Naive thymus-derived CD4-positive, alpha-beta T cell (primary cell): ENCODE results near the gene SMARCC2. TPM values are rescaled to one million over a fixed set of nuclear protein-coding genes. Genes with fewer than 3 reads are reported as not detected.

ENCODE experiments used
- ATAC-seq: fragments of 150-1000 bp; cut with Tn5 transposase; 2 replicates; pipeline ENCODE4 v1.10.0; 2021; ENCODE audit warnings: mild to moderate bottlenecking, moderate library complexity
- CTCF ChIA-PET: fragments of 350-600 bp; sonication (Branson Sonifier 250); formaldehyde crosslinking; loops from one replicate; lab custom pipeline; 2021; ENCODE audit warnings: antibody characterized with exemption; lab: Charles Lee
- POLR2A ChIA-PET: fragments of 350-600 bp; sonication (Branson Sonifier 250); formaldehyde crosslinking; loops from one replicate; lab custom pipeline; 2021; ENCODE audit warnings: antibody characterized with exemption, inconsistent platforms; lab: Charles Lee
- DNase-seq, 9 donors: peaks; one replicate each; pipeline versions ENCODE4 v3.0.0 to v3.0.0-alpha.2; 2020 to 2022; ENCODE audit warnings: mixed read lengths in 1 of 9
- H3K27ac ChIP-seq: one replicate; pipeline ENCODE4 v1.7.0; 2013; ENCODE audit warnings: mild to moderate bottlenecking, low read depth, low read length, moderate library complexity
- H3K27me3 ChIP-seq, 2 donors: one replicate each; pipeline ENCODE4 v1.7.0; 2013; ENCODE audit warnings: low read length in 2 of 2, mild to moderate bottlenecking in 2 of 2, moderate library complexity in 2 of 2; ENCODE audit not compliant: control insufficient read depth in 2 of 2, insufficient read depth in 2 of 2
- H3K36me3 ChIP-seq, 3 experiments: 1 replicate in 2 of 3; 2 replicates in 1 of 3; pipeline ENCODE4 v1.7.0; 2013; ENCODE audit warnings: low read length in 3 of 3, mild to moderate bottlenecking in 3 of 3, moderate library complexity in 1 of 3; ENCODE audit not compliant: insufficient read depth in 3 of 3, control insufficient read depth in 2 of 3
- H3K4me1 ChIP-seq, 2 donors: one replicate each; pipeline ENCODE4 v1.7.0; 2013; ENCODE audit warnings: low read length in 2 of 2, mild to moderate bottlenecking in 2 of 2, moderate library complexity in 1 of 2; ENCODE audit not compliant: control insufficient read depth in 2 of 2, insufficient read depth in 2 of 2
- H3K4me3 ChIP-seq: 2 replicates; pipeline ENCODE4 v1.7.0; 2013; ENCODE audit warnings: mild to moderate bottlenecking, low read length
- H3K9me3 ChIP-seq, 3 experiments: 1 replicate in 2 of 3; 2 replicates in 1 of 3; pipeline ENCODE4 v1.7.0; 2013; ENCODE audit warnings: low read length in 3 of 3; ENCODE audit not compliant: control insufficient read depth in 2 of 3
- H3K27ac Mint-ChIP-seq, 9 donors: one replicate each; pipeline ENCODE4 v1.8.0; 2020 to 2022; ENCODE audit warnings: mixed read lengths in 9 of 9, mild to moderate bottlenecking in 8 of 9, moderate library complexity in 5 of 9, inconsistent platforms in 2 of 9
- H3K27me3 Mint-ChIP-seq, 5 donors: one replicate each; pipeline ENCODE4 v1.8.0; 2021 to 2022; ENCODE audit warnings: mixed read lengths in 5 of 5, mild to moderate bottlenecking in 1 of 5
- H3K36me3 Mint-ChIP-seq, 5 donors: one replicate each; pipeline ENCODE4 v1.8.0; 2020 to 2022; ENCODE audit warnings: mixed read lengths in 5 of 5, mild to moderate bottlenecking in 3 of 5, inconsistent platforms in 1 of 5
- H3K4me1 Mint-ChIP-seq, 7 donors: one replicate each; pipeline ENCODE4 v1.8.0; 2020 to 2022; ENCODE audit warnings: mixed read lengths in 7 of 7, mild to moderate bottlenecking in 3 of 7, inconsistent platforms in 1 of 7
- H3K4me3 Mint-ChIP-seq, 10 donors: one replicate each; pipeline ENCODE4 v1.8.0; 2020 to 2022; ENCODE audit warnings: mild to moderate bottlenecking in 10 of 10, mixed read lengths in 10 of 10, moderate library complexity in 6 of 10, inconsistent platforms in 2 of 10
- H3K9me3 Mint-ChIP-seq, 11 donors: one replicate each; pipeline ENCODE4 v1.8.0; 2020 to 2022; ENCODE audit warnings: mixed read lengths in 11 of 11, mild to moderate bottlenecking in 4 of 11, inconsistent platforms in 1 of 11, moderate library complexity in 1 of 11
- intact Hi-C, 2 donors: fragments of 100-400 bp; cut with micrococcal nuclease; formaldehyde crosslinking; loops; one replicate each; pipeline ENCODE4 v1.15.1; 2023
- polyA plus RNA-seq, 2 donors: library from polyadenylated mRNA; unstranded; fragments of 300-500 nt; fragmentation: Illumina TruSeq; gene quantifications; one replicate each; pipeline ENCODE4 v1.2.3, GENCODE V29; 2021
- total RNA-seq, 6 experiments: library from RNA in 5 of 6; stranded (reverse) in 5 of 6; gene quantifications; 1 replicate in 5 of 6; 2 replicates in 1 of 6; pipeline ENCODE4 v1.2.3 and lab custom pipeline; 2021 to 2026

The SMARCC2 gene
- total and polyA plus RNA-seq, 7 experiments from 2014 or later, result 64.6 to 187 (median 131) TPM

- H3K27me3 Mint-ChIP-seq, result no peaks in the 10 kb centered on the region
- no peak for DNase-seq
- peak overlapping the region in 2 of 9 donors; percentile 63 to 84 for H3K27ac Mint-ChIP-seq
- H3K4me1 ChIP-seq, result no peaks in the 10 kb centered on the region
- peaks cover 6 to 29% (median 14%) of the 10 kb centered on the region in 5 donors for H3K36me3 Mint-ChIP-seq
- no peaks in the 10 kb centered on the region for H3K9me3 Mint-ChIP-seq
- no peaks in the 10 kb centered on the region for H3K27me3 ChIP-seq
- peak; percentile 50 for ATAC-seq
- H3K4me3 ChIP-seq, result no peak overlapping the region
- peaks cover 11 to 55% (median 13%) of the 10 kb centered on the region in 3 experiments for H3K36me3 ChIP-seq
- H3K4me1 Mint-ChIP-seq, result peaks cover 0 to 9% (median 6%) of the 10 kb centered on the region in 7 donors
- intact Hi-C loops, result loop anchor here (5.0 kb wide), 2 partner anchors 52 to 257 kb away; partner anchors contain the start of gene ANKRD52 (in 1 of the 2)
- no peak overlapping the region for H3K27ac ChIP-seq
- H3K4me3 Mint-ChIP-seq, result no peak overlapping the region
- ChIA-PET CTCF (interaction anchor here (1.0 to 5.1 kb wide), 3 partner anchors 16 to 82 kb away, joined by 3 to 18 read pairs (median 3); partner anchors contain the start of gene RNF41), POLR2A (interaction anchor here (0.7 to 6.0 kb wide), 4 partner anchors 13 to 72 kb away, joined by 3 to 40 read pairs (median 3); partner anchors contain the start of genes RNF41 and SMARCC2)
- H3K9me3 ChIP-seq, result no peaks in the 10 kb centered on the region
Observed at GRCh38 chr12:56205445-56205844, 16.2 kb upstream of the SMARCC2 start.

- H3K36me3 ChIP-seq, result peaks cover 4 to 46% (median 6%) of the 10 kb centered on the region in 3 experiments
- Mint-ChIP-seq H3K4me1 (peaks cover 0 to 9% (median 6%) of the 10 kb centered on the region in 7 donors), H3K27me3 (no peaks in the 10 kb centered on the region), H3K9me3 (no peaks in the 10 kb centered on the region), H3K36me3 (peaks cover 0 to 22% (median 11%) of the 10 kb centered on the region in 5 donors), H3K27ac (peak overlapping the region in 7 of 9 donors; percentile 5 to 81 (median 37)), H3K4me3 (no peak overlapping the region)
- DNase-seq, result no peak
- no peaks in the 10 kb centered on the region for H3K4me1 ChIP-seq
- POLR2A ChIA-PET, result interaction anchor here (0.6 to 6.0 kb wide), 3 partner anchors 18 to 110 kb away, joined by 3 to 40 read pairs (median 3); partner anchors contain the start of gene RNF41
- intact Hi-C loops, result no loop called here
- CTCF ChIA-PET, result interaction anchor here (5.1 kb wide), 1 partner anchor 18 kb away, joined by 18 read pairs; the partner anchor contains the start of gene RNF41
- H3K9me3 ChIP-seq, result no peaks in the 10 kb centered on the region
- H3K4me3 ChIP-seq, result no peak overlapping the region
- no peak overlapping the region for H3K27ac ChIP-seq
- ATAC-seq, result no peak
- H3K27me3 ChIP-seq, result no peaks in the 10 kb centered on the region
Observed at GRCh38 chr12:56204275-56204674, 15.0 kb upstream of the SMARCC2 start.

GRCh38 chr12:56202838-56203237 lies 13.6 kb upstream of the SMARCC2 start:
- POLR2A ChIA-PET, result interaction anchor here (0.7 to 6.0 kb wide), 2 partner anchors 19 to 42 kb away, joined by 3 to 40 read pairs; partner anchors contain the start of gene RNF41

GRCh38 chr12:56202366-56202765 lies 13.1 kb upstream of the SMARCC2 start:
- no peak for ATAC-seq
- Mint-ChIP-seq H3K36me3 (peaks cover 0 to 11% (median 9%) of the 10 kb centered on the region in 5 donors), H3K4me1 (peaks cover 0 to 9% (median 6%) of the 10 kb centered on the region in 7 donors), H3K27me3 (no peaks in the 10 kb centered on the region), H3K27ac (peak overlapping the region in 8 of 9 donors; percentile 13 to 79 (median 48)), H3K9me3 (no peaks in the 10 kb centered on the region), H3K4me3 (no peak overlapping the region)
- Histone ChIP-seq H3K4me1 (no peaks in the 10 kb centered on the region), H3K9me3 (no peaks in the 10 kb centered on the region), H3K4me3 (no peak overlapping the region), H3K27ac (peak overlapping the region; percentile 20), H3K36me3 (peaks cover under 1 to 32% (median 4%) of the 10 kb centered on the region in 3 experiments), H3K27me3 (no peaks in the 10 kb centered on the region)
- intact Hi-C loops, result no loop called here
- POLR2A ChIA-PET, result interaction anchor here (1.3 to 6.0 kb wide), 2 partner anchors 13 to 19 kb away, joined by 8 to 40 read pairs; partner anchors contain the start of genes RNF41 and SMARCC2
- CTCF ChIA-PET, result interaction anchor here (0.5 to 1.9 kb wide), 6 partner anchors 10 to 262 kb away, joined by 3 to 5 read pairs (median 4); partner anchors contain the start of genes RNF41 and SMARCC2
- DNase-seq, result no peak

More at GRCh38 chr12:56202838-56203237, 13.6 kb upstream of the SMARCC2 start:
- DNase-seq (no peak), ATAC-seq (no peak)
- Histone ChIP-seq H3K27me3 (no peaks in the 10 kb centered on the region), H3K4me1 (no peaks in the 10 kb centered on the region), H3K4me3 (no peak overlapping the region), H3K36me3 (peaks cover 4 to 37% (median 6%) of the 10 kb centered on the region in 3 experiments), H3K9me3 (no peaks in the 10 kb centered on the region), H3K27ac (peak overlapping the region; percentile 20)
- peaks cover 0 to 9% (median 6%) of the 10 kb centered on the region in 7 donors for H3K4me1 Mint-ChIP-seq
- peaks cover 0 to 14% (median 11%) of the 10 kb centered on the region in 5 donors for H3K36me3 Mint-ChIP-seq
- H3K27me3 Mint-ChIP-seq, result no peaks in the 10 kb centered on the region
- intact Hi-C loops, result no loop called here
- H3K4me3 Mint-ChIP-seq, result no peak overlapping the region
- H3K27ac Mint-ChIP-seq, result peak overlapping the region in 6 of 9 donors; percentile 35 to 79 (median 53)
- CTCF ChIA-PET, result interaction anchor here (0.5 to 1.9 kb wide), 4 partner anchors 13 to 261 kb away, joined by 3 to 4 read pairs (median 4); partner anchors contain the start of gene SMARCC2
- no peaks in the 10 kb centered on the region for H3K9me3 Mint-ChIP-seq

- H3K27me3 Mint-ChIP-seq, result no peaks in the 10 kb centered on the region
- ChIA-PET CTCF (interaction anchor here (0.9 kb wide), 1 partner anchor 266 kb away, joined by 3 read pairs; no protein-coding TSS in a partner anchor), POLR2A (interaction anchor here (0.7 to 1.2 kb wide), 3 partner anchors 10 to 131 kb away, joined by 3 to 4 read pairs (median 3); partner anchors contain the start of gene RNF41)
- Histone ChIP-seq H3K4me1 (no peaks in the 10 kb centered on the region), H3K36me3 (no peaks in the 10 kb centered on the region), H3K27ac (no peak overlapping the region), H3K9me3 (no peaks in the 10 kb centered on the region), H3K4me3 (no peak overlapping the region), H3K27me3 (no peaks in the 10 kb centered on the region)
- H3K9me3 Mint-ChIP-seq, result no peaks in the 10 kb centered on the region
- peak overlapping the region in 1 of 10 donors; percentile 26 for H3K4me3 Mint-ChIP-seq
- H3K27ac Mint-ChIP-seq, result peak overlapping the region in 5 of 9 donors; percentile 21 to 54 (median 46)
- ATAC-seq, result no peak
- H3K36me3 Mint-ChIP-seq, result peaks cover 0 to 2% (median 0%) of the 10 kb centered on the region in 5 donors
- peaks cover 0 to 12% (median 5%) of the 10 kb centered on the region in 7 donors for H3K4me1 Mint-ChIP-seq
- intact Hi-C loops, result loop anchor here in 1 of 2 donors (10.0 kb wide), 1 partner anchor 376 kb away; no protein-coding TSS in a partner anchor
- no peak for DNase-seq
Observed at GRCh38 chr12:56198836-56199235, 9.6 kb upstream of the SMARCC2 start.

- Mint-ChIP-seq H3K4me1 (peaks cover 4 to 17% (median 8%) of the 10 kb centered on the region in 7 donors), H3K9me3 (no peaks in the 10 kb centered on the region), H3K4me3 (no peak overlapping the region), H3K36me3 (peaks cover 0 to 4% (median 0%) of the 10 kb centered on the region in 5 donors), H3K27ac (peak overlapping the region in 3 of 9 donors; percentile 17 to 26 (median 21)), H3K27me3 (no peaks in the 10 kb centered on the region)
- Histone ChIP-seq H3K4me3 (no peak overlapping the region), H3K4me1 (no peaks in the 10 kb centered on the region), H3K27me3 (no peaks in the 10 kb centered on the region), H3K9me3 (no peaks in the 10 kb centered on the region), H3K36me3 (no peaks in the 10 kb centered on the region), H3K27ac (no peak overlapping the region)
- POLR2A ChIA-PET, result interaction anchor here (0.7 to 1.2 kb wide), 3 partner anchors 10 to 132 kb away, joined by 3 to 4 read pairs (median 3); partner anchors contain the start of gene RNF41
- CTCF ChIA-PET, result interaction anchor here (0.6 to 0.9 kb wide), 3 partner anchors 21 to 266 kb away, joined by 3 to 4 read pairs (median 3); partner anchors contain the start of gene RNF41
- DNase-seq (no peak), ATAC-seq (no peak)
- intact Hi-C loops, result loop anchor here in 1 of 2 donors (10.0 kb wide), 1 partner anchor 377 kb away; no protein-coding TSS in a partner anchor
Observed at GRCh38 chr12:56197921-56198635, 8.8 kb upstream of the SMARCC2 start.
